Tibial nerve (tissue), 4 donors: ENCODE results near the gene ST6GALNAC3. TPM values are rescaled to one million over a fixed set of nuclear protein-coding genes. Genes with fewer than 3 reads are reported as not detected.

ENCODE experiments used
- DNase-seq, 2 donors: peaks; one replicate each; pipeline ENCODE4 v3.0.0-alpha.2; 2019; ENCODE audit warnings: low spot score in 2 of 2
- H3K27ac ChIP-seq, 4 donors: fragments of 200-600 bp; sonication (generic) in 3 of 4; one replicate each; pipeline ENCODE4 v1.5.1; 2017 to 2019; ENCODE audit warnings: mild to moderate bottlenecking in 1 of 4
- H3K27me3 ChIP-seq, 2 donors: fragments of 200-600 bp; sonication (generic) in 1 of 2; one replicate each; pipeline versions ENCODE4 v1.5.1 to v1.6.0; 2017 to 2019
- H3K36me3 ChIP-seq, 3 donors: fragments of 200-600 bp; sonication (generic); one replicate each; pipeline ENCODE4 v1.5.1; 2018 to 2019
- H3K4me1 ChIP-seq, 4 donors: fragments of 200-600 bp; sonication (generic) in 3 of 4; one replicate each; pipeline ENCODE4 v1.5.1; 2017 to 2019
- H3K4me3 ChIP-seq, 4 donors: fragments of 200-600 bp; sonication (generic) in 3 of 4; one replicate each; pipeline ENCODE4 v1.5.1; 2017 to 2019; ENCODE audit warnings: mild to moderate bottlenecking in 1 of 4, moderate library complexity in 1 of 4
- H3K9me3 ChIP-seq, 4 donors: fragments of 200-600 bp; sonication (generic) in 3 of 4; one replicate each; pipeline ENCODE4 v1.5.1; 2017 to 2019
- CTCF ChIP-seq, 5 experiments: fragments of 200-600 bp in 3 of 5; fragments of 450-650 bp in 2 of 5; sonication (generic) in 3 of 5; IDR thresholded peaks; one replicate each; pipeline ENCODE4 v1.5.1; 2016 to 2019; ENCODE audit warnings: antibody characterized with exemption in 5 of 5, mild to moderate bottlenecking in 3 of 5, moderate library complexity in 2 of 5
- EP300 ChIP-seq, 2 donors: sonication (generic); formaldehyde crosslinking; IDR thresholded peaks; one replicate each; pipeline ENCODE4 v1.6.1; 2017; ENCODE audit warnings: antibody characterized with exemption in 2 of 2, mild to moderate bottlenecking in 1 of 2
- POLR2A ChIP-seq, 2 donors: fragments of 450-650 bp; IDR thresholded peaks; one replicate each; pipeline ENCODE4 v1.6.1; 2017; ENCODE audit warnings: antibody characterized with exemption in 2 of 2, mild to moderate bottlenecking in 2 of 2, moderate library complexity in 2 of 2
- WGBS, 2 donors: methylation state at CpG; one replicate each; pipeline ENCODE4 v1.1.5; 2018; 5-methylcytosine and 5-hydroxymethylcytosine counted together
- total RNA-seq, 4 donors: library from RNA; depleted of rRNA; stranded (reverse); fragments of >200 nt; gene quantifications; one replicate each; pipeline ENCODE4 v1.1.0, GENCODE V29; 2016

Gene ST6GALNAC3
- total RNA-seq, 4 donors from 2014 or later, result 2.7 to 6.6 (median 4.9) TPM

GRCh38 chr1:76510672-76511557 lies 436.4 kb downstream of the ST6GALNAC3 start:
- no peak overlapping the region for H3K27ac ChIP-seq
- no peaks in the 10 kb centered on the region for H3K27me3 ChIP-seq
- 53 to 57% methylated on average over 7 of the region's 7 CpGs for WGBS, 2 donors
- H3K4me1 ChIP-seq, result no peaks in the 10 kb centered on the region
- no peaks in the 10 kb centered on the region for H3K9me3 ChIP-seq
- no peak overlapping the region for H3K4me3 ChIP-seq
- TF ChIP-seq EP300 (IDR thresholded peaks at IDR 0.05) (no peak), CTCF (IDR thresholded peaks at IDR 0.05) (no peak), POLR2A (IDR thresholded peaks at IDR 0.05) (no peak)
- H3K36me3 ChIP-seq, result no peaks in the 10 kb centered on the region
- no peak for DNase-seq

GRCh38 chr1:76511558-76512179 lies 437.1 kb downstream of the ST6GALNAC3 start:
- no peak overlapping the region for H3K27ac ChIP-seq
- DNase-seq, result no peak
- no peaks in the 10 kb centered on the region for H3K27me3 ChIP-seq
- H3K4me1 ChIP-seq, result no peaks in the 10 kb centered on the region
- 58 to 68% methylated on average over 5 of the region's 5 CpGs for WGBS, 2 donors
- H3K4me3 ChIP-seq, result no peak overlapping the region
- no peaks in the 10 kb centered on the region for H3K9me3 ChIP-seq
- TF ChIP-seq EP300 (IDR thresholded peaks at IDR 0.05) (no peak), CTCF (IDR thresholded peaks at IDR 0.05) (no peak), POLR2A (IDR thresholded peaks at IDR 0.05) (no peak)
- no peaks in the 10 kb centered on the region for H3K36me3 ChIP-seq

GRCh38 chr1:76530953-76531352 lies 456.4 kb downstream of the ST6GALNAC3 start:
- no peak for DNase-seq
- 65 to 70% methylated on average over 3 of the region's 3 CpGs for whole genome bisulfite sequencing, 2 donors
- Histone ChIP-seq H3K27ac (no peak overlapping the region), H3K9me3 (no peaks in the 10 kb centered on the region), H3K36me3 (no peaks in the 10 kb centered on the region), H3K27me3 (no peaks in the 10 kb centered on the region), H3K4me1 (no peaks in the 10 kb centered on the region), H3K4me3 (no peak overlapping the region)
- TF ChIP-seq EP300 (IDR thresholded peaks at IDR 0.05) (no peak), CTCF (IDR thresholded peaks at IDR 0.05) (no peak), POLR2A (IDR thresholded peaks at IDR 0.05) (no peak)

GRCh38 chr1:76541618-76542017 lies 467.1 kb downstream of the ST6GALNAC3 start:
- 36 to 69% methylated on average over 2 of the region's 2 CpGs for WGBS, 2 donors
- H3K27ac ChIP-seq, result no peak overlapping the region
- no peaks in the 10 kb centered on the region for H3K27me3 ChIP-seq
- H3K4me1 ChIP-seq, result no peaks in the 10 kb centered on the region
- H3K36me3 ChIP-seq, result no peaks in the 10 kb centered on the region
- H3K9me3 ChIP-seq, result peaks cover 0 to 10% (median 0%) of the 10 kb centered on the region in 4 donors
- DNase-seq, result no peak
- H3K4me3 ChIP-seq, result no peak overlapping the region
- TF ChIP-seq EP300 (IDR thresholded peaks at IDR 0.05) (no peak), POLR2A (IDR thresholded peaks at IDR 0.05) (no peak), CTCF (IDR thresholded peaks at IDR 0.05) (no peak)

GRCh38 chr1:76542359-76542758 lies 467.8 kb downstream of the ST6GALNAC3 start:
- no peaks in the 10 kb centered on the region for H3K4me1 ChIP-seq
- H3K27me3 ChIP-seq, result no peaks in the 10 kb centered on the region
- DNase-seq, result no peak
- no peaks in the 10 kb centered on the region for H3K36me3 ChIP-seq
- TF ChIP-seq CTCF (IDR thresholded peaks at IDR 0.05), result no peak
- no peak for TF ChIP-seq POLR2A (IDR thresholded peaks at IDR 0.05)
- no peak for TF ChIP-seq EP300 (IDR thresholded peaks at IDR 0.05)
- H3K27ac ChIP-seq, result no peak overlapping the region
- H3K4me3 ChIP-seq, result no peak overlapping the region
- peaks cover 0 to 10% (median 0%) of the 10 kb centered on the region in 4 donors for H3K9me3 ChIP-seq
